ENCODE data around the gene ADARB1. TPM values are rescaled to one million over a fixed set of nuclear protein-coding genes. Genes with fewer than 3 reads are reported as not detected.

Gene ADARB1
- total RNA-seq, 2 donors from 2014 or later: 72.4 to 85.6 TPM

Other genes starting within 250 kb of the ADARB1 start
- gene PTTG1IP, start 200.9 kb upstream of the ADARB1 start, total RNA-seq: 100 to 1,000 TPM; 202 to 246 TPM
- 100 to 1,000 TPM in 1 of 2 donors, 10 to 100 TPM in 1; 47.9 to 122 TPM for gene ITGB2, start 153.7 kb upstream of the ADARB1 start, total RNA-seq
- 10 to 100 TPM; 25.8 to 31.6 TPM for gene SLX9, start 134.6 kb upstream of the ADARB1 start, total RNA-seq
- gene POFUT2, start 213.3 kb downstream of the ADARB1 start, total RNA-seq: 10 to 100 TPM; 27.1 to 27.4 TPM

All from posterior vena cava (tissue), 2 donors.